Measurements from ENCODE around the gene FNIP2.
A peak's percentile ranks its signal among the peaks of the same experiment; 100 is the strongest.

Gene FNIP2

GRCh38 chr4:158854236-158854635, 85.4 kb downstream of the FNIP2 start:
- no peak for TF ChIP-seq ZIC2 (tag by site-specific recombination; IDR thresholded peaks at IDR 0.05)
- no peak for TF ChIP-seq YY2 (tag by site-specific recombination; IDR thresholded peaks at IDR 0.05)
- no peak for TF ChIP-seq MZF1 (tag by site-specific recombination; IDR thresholded peaks at IDR 0.05; ENCODE audit: borderline replicate concordance)
- no peak for TF ChIP-seq ZNF555 (tag by site-specific recombination; conservative IDR thresholded peaks at IDR 0.05)
- TF ChIP-seq ZNF692 (tag by site-specific recombination; IDR thresholded peaks at IDR 0.05): no peak
- no peak for TF ChIP-seq ZNF488 (tag by site-specific recombination; IDR thresholded peaks at IDR 0.05)
- no peak for TF ChIP-seq CTCF (tag by site-specific recombination; IDR thresholded peaks at IDR 0.05)
- TF ChIP-seq KLF9 (tag by site-specific recombination; IDR thresholded peaks at IDR 0.05; ENCODE audit: low read depth): no peak
- no peak for TF ChIP-seq OSR2 (tag by site-specific recombination; IDR thresholded peaks at IDR 0.05)
- no peak for TF ChIP-seq EGR2 (tag by site-specific recombination; IDR thresholded peaks at IDR 0.05; ENCODE audit: low read depth)
- TF ChIP-seq ZNF10 (tag by site-specific recombination; IDR thresholded peaks at IDR 0.05): no peak
- no peak for TF ChIP-seq ZNF211 (tag by site-specific recombination; IDR thresholded peaks at IDR 0.05; ENCODE audit: low read depth)
- TF ChIP-seq ZNF791 (tag by site-specific recombination; IDR thresholded peaks at IDR 0.05): no peak
- no peak for TF ChIP-seq SALL2 (tag by site-specific recombination; IDR thresholded peaks at IDR 0.05; ENCODE audit: borderline replicate concordance)
- no peak for TF ChIP-seq ZNF416 (tag by site-specific recombination; IDR thresholded peaks at IDR 0.05)
- TF ChIP-seq REPIN1 (tag by site-specific recombination; IDR thresholded peaks at IDR 0.05; ENCODE audit: low read depth): no peak
- no peak for TF ChIP-seq ZNF830 (tag by site-specific recombination; IDR thresholded peaks at IDR 0.05; ENCODE audit: low read depth)
- no peaks in the 10 kb centered on the region for H3K9me3 ChIP-seq (ENCODE audit: control insufficient read depth, insufficient read depth, low read depth, low read length)
- POLR2A ChIA-PET: no interaction called here
- no peak overlapping the region for H3K27ac ChIP-seq (ENCODE audit: extremely low read depth, low read depth, low read length)
- CTCF ChIA-PET: interaction anchor here (0.6 to 1.5 kb wide), 2 partner anchors 11 to 349 kb away, joined by 3 to 4 read pairs; no protein-coding TSS in a partner anchor
- no peak overlapping the region for H3K4me3 ChIP-seq (ENCODE audit: low read depth, low read length)
- H3K36me3 ChIP-seq (ENCODE audit: control insufficient read depth in 2 of 2, insufficient read depth in 1 of 2, low read length in 2 of 2): peaks cover 0 to 14% of the 10 kb centered on the region in 2 experiments; a peak in 1 of 3 replicates
- no peaks in the 10 kb centered on the region for H3K4me1 ChIP-seq (ENCODE audit: control insufficient read depth, insufficient read depth, low read length)

- Histone ChIP-seq H3K4me3 (ENCODE audit: low read depth, low read length) (no peak overlapping the region), H3K27ac (ENCODE audit: extremely low read depth, low read depth, low read length) (no peak overlapping the region), H3K9me3 (ENCODE audit: control insufficient read depth, insufficient read depth, low read depth, low read length) (no peaks in the 10 kb centered on the region), H3K36me3 (ENCODE audit: control insufficient read depth in 2 of 2, insufficient read depth in 1 of 2, low read length in 2 of 2) (peaks cover 3 to 28% of the 10 kb centered on the region in 2 experiments; a peak in 1 of 3 replicates), H3K4me1 (ENCODE audit: control insufficient read depth, insufficient read depth, low read length) (no peaks in the 10 kb centered on the region)
- ChIA-PET CTCF (interaction anchor here (0.6 to 4.3 kb wide), 15 partner anchors 8 to 631 kb away, joined by 3 to 16 read pairs (median 3); no protein-coding TSS in a partner anchor), POLR2A (no interaction called here)
- TF ChIP-seq REPIN1 (tag by site-specific recombination; IDR thresholded peaks at IDR 0.05; ENCODE audit: low read depth) (no peak), GFI1B (tag by site-specific recombination; IDR thresholded peaks at IDR 0.05) (no peak), ZBTB10 (tag by site-specific recombination; IDR thresholded peaks at IDR 0.05) (no peak), ZNF426 (tag by site-specific recombination; IDR thresholded peaks at IDR 0.05) (no peak), ZNF654 (tag by site-specific recombination; IDR thresholded peaks at IDR 0.05; ENCODE audit: low read depth) (peak; percentile 64), ZNF521 (tag by site-specific recombination; IDR thresholded peaks at IDR 0.05) (no peak), ZNF311 (tag by site-specific recombination; IDR thresholded peaks at IDR 0.05; ENCODE audit: borderline replicate concordance) (no peak), OSR2 (tag by site-specific recombination; IDR thresholded peaks at IDR 0.05) (no peak), PRDM6 (tag by site-specific recombination; IDR thresholded peaks at IDR 0.05) (no peak), ZNF549 (tag by site-specific recombination; IDR thresholded peaks at IDR 0.05) (peak; percentile 28; the same call in 1 of the 2 replicates), ZFP41 (tag by site-specific recombination; IDR thresholded peaks at IDR 0.05; ENCODE audit: borderline replicate concordance) (no peak), ZNF10 (tag by site-specific recombination; IDR thresholded peaks at IDR 0.05) (no peak), SETDB1 (IDR thresholded peaks at IDR 0.05; ENCODE audit: insufficient read length, low read length) (no peak), ZFP69B (tag by site-specific recombination; IDR thresholded peaks at IDR 0.05) (no peak)
These were observed 88.0 kb downstream of the FNIP2 start for GRCh38 chr4:158856852-158857251.
